ELR (cell line): ENCODE data around the gene NAT10.

Source experiments
- DNase-seq: peaks from one replicate; pipeline ENCODE4 v3.0.0-alpha.2; 2015; ENCODE audit warnings: low read depth

Gene NAT10

GRCh38 chr11:34105957-34106504 lies 602 bp downstream of the NAT10 start:
- no peak for DNase-seq

GRCh38 chr11:34111722-34112270 lies 6.4 kb downstream of the NAT10 start:
- no peak for DNase-seq

- DNase-seq, result no peak
Observed at GRCh38 chr11:34114014-34114413, 8.6 kb downstream of the NAT10 start.

GRCh38 chr11:34114471-34114870 lies 9.0 kb downstream of the NAT10 start:
- no peak for DNase-seq

GRCh38 chr11:34120651-34121050 lies 15.2 kb downstream of the NAT10 start:
- DNase-seq, result no peak

GRCh38 chr11:34124885-34125668 lies 19.6 kb downstream of the NAT10 start:
- no peak for DNase-seq

GRCh38 chr11:34126959-34127848 lies 21.8 kb downstream of the NAT10 start:
- DNase-seq, result peak; percentile 61

GRCh38 chr11:34128824-34129223 lies 23.4 kb downstream of the NAT10 start:
- no peak for DNase-seq

- no peak for DNase-seq
Observed at GRCh38 chr11:34132261-34132965, 27.0 kb downstream of the NAT10 start.

- no peak for DNase-seq
Observed at GRCh38 chr11:34134765-34135164, 29.3 kb downstream of the NAT10 start.

GRCh38 chr11:34135439-34135838 lies 30.0 kb downstream of the NAT10 start:
- no peak for DNase-seq

- no peak for DNase-seq
Observed at GRCh38 chr11:34136420-34136819, 31.0 kb downstream of the NAT10 start.

GRCh38 chr11:34139346-34139745 lies 33.9 kb downstream of the NAT10 start:
- no peak for DNase-seq

- DNase-seq, result no peak
Observed at GRCh38 chr11:34140149-34140548, 34.7 kb downstream of the NAT10 start.

GRCh38 chr11:34143048-34143447 lies 37.6 kb downstream of the NAT10 start:
- no peak for DNase-seq

GRCh38 chr11:34145073-34145472 lies 39.6 kb downstream of the NAT10 start:
- DNase-seq, result no peak

GRCh38 chr11:34145847-34146381 lies 40.5 kb downstream of the NAT10 start:
- no peak for DNase-seq

- no peak for DNase-seq
Observed at GRCh38 chr11:34146411-34146810, 41.0 kb downstream of the NAT10 start.

GRCh38 chr11:34146866-34147265 lies 41.4 kb downstream of the NAT10 start:
- no peak for DNase-seq

GRCh38 chr11:34147581-34147980 lies 42.2 kb downstream of the NAT10 start:
- DNase-seq, result no peak

- DNase-seq, result no peak
Observed at GRCh38 chr11:34148504-34149165, 43.2 kb downstream of the NAT10 start.
